ENCODE measurements around the gene GRIK4.
A peak's percentile ranks its signal among the peaks of the same experiment; 100 is the strongest.
"Not testable (repeated sequence)": the region's sequence is repeated elsewhere in the genome, so short reads cannot be mapped to it uniquely, and the experiment has no call there.

GRIK4 gene

GRCh38 chr11:120499088-120499487 is 12.5 kb upstream of the GRIK4 start:
- Histone ChIP-seq H3K9ac (ENCODE audit: low read length) (no peak overlapping the region), H3K4me3 (ENCODE audit: low read length) (no peak overlapping the region), H3K27me3 (ENCODE audit: control insufficient read depth, insufficient read depth, low read length) (peaks cover 3% of the 10 kb centered on the region), H3K36me3 (ENCODE audit: control insufficient read depth, insufficient read depth, low read length) (no peaks in the 10 kb centered on the region), H3K27ac (ENCODE audit: low read depth, low read length) (no peak overlapping the region), H3K4me1 (ENCODE audit: control insufficient read depth, insufficient read depth, low read length) (peaks cover 7% of the 10 kb centered on the region)

- no peaks in the 10 kb centered on the region for H3K36me3 ChIP-seq (ENCODE audit: control insufficient read depth, insufficient read depth, low read length)
- peaks cover 7% of the 10 kb centered on the region for H3K4me1 ChIP-seq (ENCODE audit: control insufficient read depth, insufficient read depth, low read length)
- peaks cover 3% of the 10 kb centered on the region for H3K27me3 ChIP-seq (ENCODE audit: control insufficient read depth, insufficient read depth, low read length)
- no peak overlapping the region for H3K27ac ChIP-seq (ENCODE audit: low read depth, low read length)
- H3K4me3 ChIP-seq (ENCODE audit: low read length), result no peak overlapping the region
- H3K9ac ChIP-seq (ENCODE audit: low read length), result no peak overlapping the region
These were observed 11.7 kb upstream of the GRIK4 start for GRCh38 chr11:120499859-120500258.

GRCh38 chr11:120500414-120501071 is 11.0 kb upstream of the GRIK4 start:
- peaks cover 7% of the 10 kb centered on the region for H3K4me1 ChIP-seq (ENCODE audit: control insufficient read depth, insufficient read depth, low read length)
- H3K4me3 ChIP-seq (ENCODE audit: low read length), result no peak overlapping the region
- no peak overlapping the region for H3K27ac ChIP-seq (ENCODE audit: low read depth, low read length)
- H3K36me3 ChIP-seq (ENCODE audit: control insufficient read depth, insufficient read depth, low read length), result no peaks in the 10 kb centered on the region
- H3K9ac ChIP-seq (ENCODE audit: low read length), result no peak overlapping the region
- peaks cover 3% of the 10 kb centered on the region for H3K27me3 ChIP-seq (ENCODE audit: control insufficient read depth, insufficient read depth, low read length)

- Histone ChIP-seq H3K4me3 (ENCODE audit: low read length) (no peak overlapping the region), H3K27ac (ENCODE audit: low read depth, low read length) (no peak overlapping the region), H3K9ac (ENCODE audit: low read length) (no peak overlapping the region), H3K27me3 (ENCODE audit: control insufficient read depth, insufficient read depth, low read length) (peaks cover 3% of the 10 kb centered on the region), H3K36me3 (ENCODE audit: control insufficient read depth, insufficient read depth, low read length) (no peaks in the 10 kb centered on the region), H3K4me1 (ENCODE audit: control insufficient read depth, insufficient read depth, low read length) (peaks cover 7% of the 10 kb centered on the region)
These were observed 10.1 kb upstream of the GRIK4 start for GRCh38 chr11:120501440-120501839.

- H3K27me3 ChIP-seq (ENCODE audit: control insufficient read depth, insufficient read depth, low read length), result peaks cover 3% of the 10 kb centered on the region
These were observed 9.4 kb upstream of the GRIK4 start for GRCh38 chr11:120501976-120502755.

GRCh38 chr11:120503529-120503928 is 8.0 kb upstream of the GRIK4 start:
- H3K36me3 ChIP-seq (ENCODE audit: control insufficient read depth, insufficient read depth, low read length); H3K27ac ChIP-seq (ENCODE audit: low read depth, low read length); H3K4me3 ChIP-seq (ENCODE audit: low read length); H3K27me3 ChIP-seq (ENCODE audit: control insufficient read depth, insufficient read depth, low read length); H3K9ac ChIP-seq (ENCODE audit: low read length); H3K4me1 ChIP-seq (ENCODE audit: control insufficient read depth, insufficient read depth, low read length): not testable (repeated sequence)

More at GRCh38 chr11:120501976-120502755, 9.4 kb upstream of the GRIK4 start:
- no peak overlapping the region for H3K4me3 ChIP-seq (ENCODE audit: low read length)
- H3K4me1 ChIP-seq (ENCODE audit: control insufficient read depth, insufficient read depth, low read length), result peaks cover 7% of the 10 kb centered on the region
- H3K36me3 ChIP-seq (ENCODE audit: control insufficient read depth, insufficient read depth, low read length), result no peaks in the 10 kb centered on the region
- H3K27ac ChIP-seq (ENCODE audit: low read depth, low read length), result no peak overlapping the region
- H3K9ac ChIP-seq (ENCODE audit: low read length), result no peak overlapping the region

- H3K27me3 ChIP-seq (ENCODE audit: control insufficient read depth, insufficient read depth, low read length), result peaks cover 2% of the 10 kb centered on the region
- no peaks in the 10 kb centered on the region for H3K36me3 ChIP-seq (ENCODE audit: control insufficient read depth, insufficient read depth, low read length)
- H3K4me1 ChIP-seq (ENCODE audit: control insufficient read depth, insufficient read depth, low read length), result peaks cover 7% of the 10 kb centered on the region
- no peak overlapping the region for H3K27ac ChIP-seq (ENCODE audit: low read depth, low read length)
- H3K9ac ChIP-seq (ENCODE audit: low read length), result no peak overlapping the region
- no peak overlapping the region for H3K4me3 ChIP-seq (ENCODE audit: low read length)
These were observed 5.6 kb upstream of the GRIK4 start for GRCh38 chr11:120505801-120506425.

- Histone ChIP-seq H3K4me1 (ENCODE audit: control insufficient read depth, insufficient read depth, low read length) (no peaks in the 10 kb centered on the region), H3K27ac (ENCODE audit: low read depth, low read length) (no peak overlapping the region), H3K27me3 (ENCODE audit: control insufficient read depth, insufficient read depth, low read length) (peaks cover 2% of the 10 kb centered on the region), H3K36me3 (ENCODE audit: control insufficient read depth, insufficient read depth, low read length) (no peaks in the 10 kb centered on the region), H3K9ac (ENCODE audit: low read length) (no peak overlapping the region), H3K4me3 (ENCODE audit: low read length) (no peak overlapping the region)
These were observed 2.0 kb upstream of the GRIK4 start for GRCh38 chr11:120509346-120510053.

- Histone ChIP-seq H3K4me1 (ENCODE audit: control insufficient read depth, insufficient read depth, low read length) (no peaks in the 10 kb centered on the region), H3K27ac (ENCODE audit: low read depth, low read length) (no peak overlapping the region), H3K4me3 (ENCODE audit: low read length) (peak overlapping the region; percentile 35), H3K9ac (ENCODE audit: low read length) (no peak overlapping the region), H3K27me3 (ENCODE audit: control insufficient read depth, insufficient read depth, low read length) (peaks cover 2% of the 10 kb centered on the region), H3K36me3 (ENCODE audit: control insufficient read depth, insufficient read depth, low read length) (no peaks in the 10 kb centered on the region)
These were observed 987 bp upstream of the GRIK4 start for GRCh38 chr11:120510406-120511115.

- Histone ChIP-seq H3K4me3 (ENCODE audit: low read length) (no peak overlapping the region), H3K4me1 (ENCODE audit: control insufficient read depth, insufficient read depth, low read length) (no peaks in the 10 kb centered on the region), H3K36me3 (ENCODE audit: control insufficient read depth, insufficient read depth, low read length) (no peaks in the 10 kb centered on the region), H3K27me3 (ENCODE audit: control insufficient read depth, insufficient read depth, low read length) (peaks cover 10% of the 10 kb centered on the region), H3K27ac (ENCODE audit: low read depth, low read length) (no peak overlapping the region), H3K9ac (ENCODE audit: low read length) (no peak overlapping the region)
These were observed 531 bp downstream of the GRIK4 start for GRCh38 chr11:120511820-120512738.

- peaks cover 10% of the 10 kb centered on the region for H3K27me3 ChIP-seq (ENCODE audit: control insufficient read depth, insufficient read depth, low read length)
- H3K4me1 ChIP-seq (ENCODE audit: control insufficient read depth, insufficient read depth, low read length), result no peaks in the 10 kb centered on the region
- H3K9ac ChIP-seq (ENCODE audit: low read length), result no peak overlapping the region
These were observed 1.3 kb downstream of the GRIK4 start for GRCh38 chr11:120512739-120513435.

More at GRCh38 chr11:120512739-120513435, 1.3 kb downstream of the GRIK4 start:
- H3K4me3 ChIP-seq (ENCODE audit: low read length), result no peak overlapping the region
- H3K27ac ChIP-seq (ENCODE audit: low read depth, low read length), result no peak overlapping the region
- H3K36me3 ChIP-seq (ENCODE audit: control insufficient read depth, insufficient read depth, low read length), result no peaks in the 10 kb centered on the region
